ENCODE results near the gene PEMT.

Gene PEMT

GRCh38 chr17:17531156-17531555 is 60.4 kb downstream of the PEMT start:
- FAIRE-seq, result peak; percentile 6

- FAIRE-seq, result no peak
Measured at GRCh38 chr17:17528696-17529652, 62.5 kb downstream of the PEMT start.

GRCh38 chr17:17527956-17528500 is 63.5 kb downstream of the PEMT start:
- FAIRE-seq, result no peak

- no peak for FAIRE-seq
Measured at GRCh38 chr17:17527534-17527933, 64.0 kb downstream of the PEMT start.

- FAIRE-seq, result no peak
Measured at GRCh38 chr17:17526369-17526768, 65.1 kb downstream of the PEMT start.

GRCh38 chr17:17525956-17526355 is 65.6 kb downstream of the PEMT start:
- no peak for FAIRE-seq

GRCh38 chr17:17525311-17525710 is 66.2 kb downstream of the PEMT start:
- no peak for FAIRE-seq

- FAIRE-seq, result no peak
Measured at GRCh38 chr17:17523731-17524490, 67.6 kb downstream of the PEMT start.

GRCh38 chr17:17523001-17523730 is 68.3 kb downstream of the PEMT start:
- no peak for FAIRE-seq

- no peak for FAIRE-seq
Measured at GRCh38 chr17:17520599-17521232, 70.8 kb downstream of the PEMT start.

- no peak for FAIRE-seq
Measured at GRCh38 chr17:17519886-17520285, 71.6 kb downstream of the PEMT start.

GRCh38 chr17:17518951-17519350 is 72.6 kb downstream of the PEMT start:
- no peak for FAIRE-seq

GRCh38 chr17:17518014-17518413 is 73.5 kb downstream of the PEMT start:
- FAIRE-seq, result no peak

- FAIRE-seq, result no peak
Measured at GRCh38 chr17:17516941-17517720, 74.4 kb downstream of the PEMT start.

- FAIRE-seq, result no peak
Measured at GRCh38 chr17:17515934-17516930, 75.3 kb downstream of the PEMT start.

- FAIRE-seq, result no peak
Measured at GRCh38 chr17:17514993-17515933, 76.2 kb downstream of the PEMT start.

GRCh38 chr17:17514361-17514992 is 77.0 kb downstream of the PEMT start:
- FAIRE-seq, result no peak

- FAIRE-seq, result no peak
Measured at GRCh38 chr17:17513626-17514025, 77.9 kb downstream of the PEMT start.

- no peak for FAIRE-seq
Measured at GRCh38 chr17:17512866-17513265, 78.6 kb downstream of the PEMT start.

Data from G401.6 (cell line).